HCT116 (cell line): ENCODE measurements around the gene PACRG.

Experiments used
- CEBPB ChIP-seq: IDR thresholded peaks from 2 replicates; pipeline ENCODE4 v1.6.1; 2012; ENCODE audit warnings: low read depth
- CTCF ChIP-seq, 3 experiments: fragments of 200-600 bp in 1 of 3; sonication (generic) in 1 of 3; IDR thresholded peaks in 2 of 3; conservative IDR thresholded peaks in 1 of 3; 2 replicates each; pipeline ENCODE4 v1.5.1; 2012 to 2017; ENCODE audit warnings: low read depth in 2 of 3, low read length in 2 of 3, antibody characterized with exemption in 1 of 3, borderline replicate concordance in 1 of 3, control low read depth in 1 of 3, mild to moderate bottlenecking in 1 of 3, mixed read lengths in 1 of 3, mixed run types in 1 of 3, moderate library complexity in 1 of 3; ENCODE audit not compliant: insufficient read depth in 1 of 3
- FOSL1 ChIP-seq: IDR thresholded peaks from 2 replicates; pipeline ENCODE4 v1.6.1; 2012; ENCODE audit warnings: low read depth
- RAD21 ChIP-seq: IDR thresholded peaks from 2 replicates; pipeline ENCODE4 v1.6.1; 2012; ENCODE audit warnings: low read depth, mild to moderate bottlenecking
- SIN3A ChIP-seq: IDR thresholded peaks from 2 replicates; pipeline ENCODE4 v1.6.1; 2012; ENCODE audit warnings: low read depth
- SP1 ChIP-seq: IDR thresholded peaks from 2 replicates; pipeline ENCODE4 v1.6.1; 2012; ENCODE audit warnings: low read depth
- TCF7L2 ChIP-seq: IDR thresholded peaks from 2 replicates; pipeline ENCODE4 v1.7.0; 2011; ENCODE audit warnings: borderline replicate concordance, inconsistent platforms; ENCODE audit not compliant: insufficient read depth, insufficient read length; ENCODE audit errors: extremely low read depth
- ZNF274 ChIP-seq: fragments of 200-500 bp; sonication (Bioruptor generic); IDR thresholded peaks from 2 replicates; pipeline ENCODE4 v1.6.1; 2014; ENCODE audit warnings: mild to moderate bottlenecking, low read depth, low read length, inconsistent platforms
- TF ChIP-seq, protein P1 (sequence below): IDR thresholded peaks from 2 replicates; pipeline ENCODE4 v1.6.1; 2012; ENCODE audit warnings: low read depth

DNA sequence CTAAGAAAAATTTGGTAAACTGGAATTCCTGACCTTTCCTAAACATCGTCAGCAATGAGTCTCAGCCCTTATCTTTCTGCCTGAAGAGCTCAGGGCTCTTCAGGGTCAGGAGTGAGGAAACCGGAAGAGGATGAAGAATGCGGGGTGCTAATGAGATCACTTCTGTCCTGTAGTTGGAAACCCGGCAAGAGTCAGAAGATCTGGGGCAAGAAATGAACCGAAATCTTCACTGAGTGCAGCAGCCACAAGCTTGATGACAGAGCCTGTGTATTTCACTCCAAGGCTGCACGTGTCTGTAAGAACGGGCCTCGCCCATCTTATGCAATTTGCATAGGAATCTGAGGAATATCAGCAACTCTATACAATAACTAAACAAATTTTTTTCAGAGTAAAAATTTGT, 626.3 kb downstream of the PACRG start:
- TF ChIP-seq CTCF (IDR thresholded peaks at IDR 0.05 in 2 of 3, conservative IDR thresholded peaks at IDR 0.05 in 1 of 3; ENCODE audit: borderline replicate concordance in 1 of 3, insufficient read depth in 1 of 3, low read depth in 2 of 3, low read length in 2 of 3) (no peak), TCF7L2 (no peak), FOSL1 (no peak), RAD21 (no peak), SIN3A (no peak), SP1 (no peak), ZNF274 (no peak), CEBPB (no peak)
- TF ChIP-seq, protein P1, sequence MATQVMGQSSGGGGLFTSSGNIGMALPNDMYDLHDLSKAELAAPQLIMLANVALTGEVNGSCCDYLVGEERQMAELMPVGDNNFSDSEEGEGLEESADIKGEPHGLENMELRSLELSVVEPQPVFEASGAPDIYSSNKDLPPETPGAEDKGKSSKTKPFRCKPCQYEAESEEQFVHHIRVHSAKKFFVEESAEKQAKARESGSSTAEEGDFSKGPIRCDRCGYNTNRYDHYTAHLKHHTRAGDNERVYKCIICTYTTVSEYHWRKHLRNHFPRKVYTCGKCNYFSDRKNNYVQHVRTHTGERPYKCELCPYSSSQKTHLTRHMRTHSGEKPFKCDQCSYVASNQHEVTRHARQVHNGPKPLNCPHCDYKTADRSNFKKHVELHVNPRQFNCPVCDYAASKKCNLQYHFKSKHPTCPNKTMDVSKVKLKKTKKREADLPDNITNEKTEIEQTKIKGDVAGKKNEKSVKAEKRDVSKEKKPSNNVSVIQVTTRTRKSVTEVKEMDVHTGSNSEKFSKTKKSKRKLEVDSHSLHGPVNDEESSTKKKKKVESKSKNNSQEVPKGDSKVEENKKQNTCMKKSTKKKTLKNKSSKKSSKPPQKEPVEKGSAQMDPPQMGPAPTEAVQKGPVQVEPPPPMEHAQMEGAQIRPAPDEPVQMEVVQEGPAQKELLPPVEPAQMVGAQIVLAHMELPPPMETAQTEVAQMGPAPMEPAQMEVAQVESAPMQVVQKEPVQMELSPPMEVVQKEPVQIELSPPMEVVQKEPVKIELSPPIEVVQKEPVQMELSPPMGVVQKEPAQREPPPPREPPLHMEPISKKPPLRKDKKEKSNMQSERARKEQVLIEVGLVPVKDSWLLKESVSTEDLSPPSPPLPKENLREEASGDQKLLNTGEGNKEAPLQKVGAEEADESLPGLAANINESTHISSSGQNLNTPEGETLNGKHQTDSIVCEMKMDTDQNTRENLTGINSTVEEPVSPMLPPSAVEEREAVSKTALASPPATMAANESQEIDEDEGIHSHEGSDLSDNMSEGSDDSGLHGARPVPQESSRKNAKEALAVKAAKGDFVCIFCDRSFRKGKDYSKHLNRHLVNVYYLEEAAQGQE: no peak
